ENCODE measurements around the gene EXOSC3. TPM values are rescaled to one million over a fixed set of nuclear protein-coding genes. Genes with fewer than 3 reads are reported as not detected.

Gene EXOSC3
- total and polyA plus RNA-seq, 2 of the 13 experiments (the other 11 are each of a cell fraction or from before 2014, with no cell fraction given), result 17.5 to 68.7 TPM

GRCh38 chr9:37800631-37801286 is 15.9 kb upstream of the EXOSC3 start, which contains the start of gene DCAF10 (continued):
- TF ChIP-seq ZNF574 (CRISPR knock-in tag; IDR thresholded peaks at IDR 0.05) (peak; percentile 96), ZBTB20 (CRISPR knock-in tag; IDR thresholded peaks at IDR 0.05; ENCODE audit: borderline replicate concordance, low read depth) (peak; percentile 88), FIP1L1 (IDR thresholded peaks at IDR 0.05; ENCODE audit: borderline replicate concordance, insufficient read depth, low read depth, low read length) (0 out of 2 replicates have a peak, but pooled peaks have one; percentile 85), ZNF709 (CRISPR knock-in tag; IDR thresholded peaks at IDR 0.05) (peak; percentile 89; the same call in 1 of the 2 replicates), ZBTB42 (CRISPR knock-in tag; IDR thresholded peaks at IDR 0.05) (no peak), ZXDC (CRISPR knock-in tag; IDR thresholded peaks at IDR 0.05) (peak; percentile 82), EED (CRISPR knock-in tag; IDR thresholded peaks at IDR 0.05) (peak; percentile 77; the same call in 1 of the 2 replicates), ZNF350 (CRISPR knock-in tag; IDR thresholded peaks at IDR 0.05; ENCODE audit: borderline replicate concordance, low read depth) (peak; percentile 97), CBX2 (IDR thresholded peaks at IDR 0.05; ENCODE audit: low read depth, low read length) (no peak), CBX2 (CRISPR knock-in tag; IDR thresholded peaks at IDR 0.05; ENCODE audit: low read depth) (peak; percentile 69; the same call in 1 of the 2 replicates)
- TF ChIP-seq, protein P1, sequence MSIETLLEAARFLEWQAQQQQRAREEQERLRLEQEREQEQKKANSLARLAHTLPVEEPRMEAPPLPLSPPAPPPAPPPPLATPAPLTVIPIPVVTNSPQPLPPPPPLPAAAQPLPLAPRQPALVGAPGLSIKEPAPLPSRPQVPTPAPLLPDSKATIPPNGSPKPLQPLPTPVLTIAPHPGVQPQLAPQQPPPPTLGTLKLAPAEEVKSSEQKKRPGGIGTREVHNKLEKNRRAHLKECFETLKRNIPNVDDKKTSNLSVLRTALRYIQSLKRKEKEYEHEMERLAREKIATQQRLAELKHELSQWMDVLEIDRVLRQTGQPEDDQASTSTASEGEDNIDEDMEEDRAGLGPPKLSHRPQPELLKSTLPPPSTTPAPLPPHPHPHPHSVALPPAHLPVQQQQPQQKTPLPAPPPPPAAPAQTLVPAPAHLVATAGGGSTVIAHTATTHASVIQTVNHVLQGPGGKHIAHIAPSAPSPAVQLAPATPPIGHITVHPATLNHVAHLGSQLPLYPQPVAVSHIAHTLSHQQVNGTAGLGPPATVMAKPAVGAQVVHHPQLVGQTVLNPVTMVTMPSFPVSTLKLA (IDR thresholded peaks at IDR 0.05), result no peak; the same call in 1 of the 2 replicates
- TF ChIP-seq, protein P2, sequence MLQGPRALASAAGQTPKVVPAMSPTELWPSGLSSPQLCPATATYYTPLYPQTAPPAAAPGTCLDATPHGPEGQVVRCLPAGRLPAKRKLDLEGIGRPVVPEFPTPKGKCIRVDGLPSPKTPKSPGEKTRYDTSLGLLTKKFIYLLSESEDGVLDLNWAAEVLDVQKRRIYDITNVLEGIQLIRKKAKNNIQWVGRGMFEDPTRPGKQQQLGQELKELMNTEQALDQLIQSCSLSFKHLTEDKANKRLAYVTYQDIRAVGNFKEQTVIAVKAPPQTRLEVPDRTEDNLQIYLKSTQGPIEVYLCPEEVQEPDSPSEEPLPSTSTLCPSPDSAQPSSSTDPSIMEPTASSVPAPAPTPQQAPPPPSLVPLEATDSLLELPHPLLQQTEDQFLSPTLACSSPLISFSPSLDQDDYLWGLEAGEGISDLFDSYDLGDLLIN (CRISPR knock-in tag; IDR thresholded peaks at IDR 0.05; ENCODE audit: borderline replicate concordance), result no peak
- TF ChIP-seq, protein P3, sequence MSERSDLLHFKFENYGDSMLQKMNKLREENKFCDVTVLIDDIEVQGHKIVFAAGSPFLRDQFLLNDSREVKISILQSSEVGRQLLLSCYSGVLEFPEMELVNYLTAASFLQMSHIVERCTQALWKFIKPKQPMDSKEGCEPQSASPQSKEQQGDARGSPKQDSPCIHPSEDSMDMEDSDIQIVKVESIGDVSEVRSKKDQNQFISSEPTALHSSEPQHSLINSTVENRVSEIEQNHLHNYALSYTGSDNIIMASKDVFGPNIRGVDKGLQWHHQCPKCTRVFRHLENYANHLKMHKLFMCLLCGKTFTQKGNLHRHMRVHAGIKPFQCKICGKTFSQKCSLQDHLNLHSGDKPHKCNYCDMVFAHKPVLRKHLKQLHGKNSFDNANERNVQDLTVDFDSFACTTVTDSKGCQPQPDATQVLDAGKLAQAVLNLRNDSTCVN (CRISPR knock-in tag; IDR thresholded peaks at IDR 0.05; ENCODE audit: borderline replicate concordance), result peak; percentile 86; the same call in 1 of the 2 replicates
- TF ChIP-seq, protein P4, sequence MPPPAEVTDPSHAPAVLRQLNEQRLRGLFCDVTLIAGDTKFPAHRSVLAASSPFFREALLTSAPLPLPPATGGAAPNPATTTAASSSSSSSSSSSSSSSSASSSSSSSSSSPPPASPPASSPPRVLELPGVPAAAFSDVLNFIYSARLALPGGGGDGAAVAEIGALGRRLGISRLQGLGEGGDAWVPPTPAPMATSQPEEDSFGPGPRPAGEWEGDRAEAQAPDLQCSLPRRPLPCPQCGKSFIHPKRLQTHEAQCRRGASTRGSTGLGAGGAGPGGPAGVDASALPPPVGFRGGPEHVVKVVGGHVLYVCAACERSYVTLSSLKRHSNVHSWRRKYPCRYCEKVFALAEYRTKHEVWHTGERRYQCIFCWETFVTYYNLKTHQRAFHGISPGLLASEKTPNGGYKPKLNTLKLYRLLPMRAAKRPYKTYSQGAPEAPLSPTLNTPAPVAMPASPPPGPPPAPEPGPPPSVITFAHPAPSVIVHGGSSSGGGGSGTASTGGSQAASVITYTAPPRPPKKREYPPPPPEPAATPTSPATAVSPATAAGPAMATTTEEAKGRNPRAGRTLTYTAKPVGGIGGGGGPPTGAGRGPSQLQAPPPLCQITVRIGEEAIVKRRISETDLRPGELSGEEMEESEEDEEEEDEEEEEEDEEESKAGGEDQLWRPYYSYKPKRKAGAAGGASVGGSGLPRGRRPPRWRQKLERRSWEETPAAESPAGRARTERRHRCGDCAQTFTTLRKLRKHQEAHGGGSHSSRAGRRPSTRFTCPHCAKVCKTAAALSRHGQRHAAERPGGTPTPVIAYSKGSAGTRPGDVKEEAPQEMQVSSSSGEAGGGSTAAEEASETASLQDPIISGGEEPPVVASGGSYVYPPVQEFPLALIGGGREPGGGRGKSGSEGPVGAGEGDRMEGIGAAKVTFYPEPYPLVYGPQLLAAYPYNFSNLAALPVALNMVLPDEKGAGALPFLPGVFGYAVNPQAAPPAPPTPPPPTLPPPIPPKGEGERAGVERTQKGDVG (CRISPR knock-in tag; IDR thresholded peaks at IDR 0.05; ENCODE audit: borderline replicate concordance), result peak; percentile 79; the same call in 1 of the 2 replicates
